Gastrocnemius medialis (tissue), 4 donors: ENCODE data around the gene ARFGAP1. TPM values are rescaled to one million over a fixed set of nuclear protein-coding genes. Genes with fewer than 3 reads are reported as not detected.

Experiments
- ATAC-seq, 2 donors: fragments of 150-250 bp; one replicate each; pipeline ENCODE4 v1.9.1; 2016
- DNase-seq, 2 donors: peaks; one replicate each; pipeline ENCODE4 v3.0.0-alpha.2; 2019
- H3K27ac ChIP-seq, 4 donors: fragments of 200-600 bp; sonication (generic); 1 replicate in 1 of 4; 2 replicates in 3 of 4; pipeline ENCODE4 v1.5.1; 2016 to 2018; ENCODE audit warnings: mild to moderate bottlenecking in 2 of 4, moderate library complexity in 1 of 4
- H3K27me3 ChIP-seq, 3 donors: fragments of 200-600 bp; sonication (generic) in 2 of 3; 1 replicate in 1 of 3; 2 replicates in 2 of 3; pipeline versions ENCODE4 v1.5.1 to v1.6.0; 2016 to 2019; ENCODE audit warnings: mild to moderate bottlenecking in 1 of 3, moderate library complexity in 1 of 3
- H3K36me3 ChIP-seq, 2 donors: fragments of 200-600 bp; sonication (generic) in 1 of 2; one replicate each; pipeline ENCODE4 v1.5.1; 2017 to 2018
- H3K4me1 ChIP-seq, 2 donors: fragments of 200-600 bp; sonication (generic) in 1 of 2; one replicate each; pipeline ENCODE4 v1.5.1; 2016 to 2017; ENCODE audit warnings: mild to moderate bottlenecking in 2 of 2
- H3K4me3 ChIP-seq, 4 donors: fragments of 200-600 bp; sonication (generic) in 3 of 4; 1 replicate in 1 of 4; 2 replicates in 3 of 4; pipeline ENCODE4 v1.5.1; 2016 to 2019; ENCODE audit warnings: mild to moderate bottlenecking in 2 of 4
- H3K9me3 ChIP-seq, 3 donors: fragments of 200-600 bp; sonication (generic) in 2 of 3; 1 replicate in 1 of 3; 2 replicates in 2 of 3; pipeline ENCODE4 v1.5.1; 2016 to 2019
- CTCF ChIP-seq, 5 experiments: fragments of 450-650 bp in 3 of 5; fragments of 200-600 bp in 2 of 5; sonication (generic) in 2 of 5; IDR thresholded peaks in 4 of 5; conservative IDR thresholded peaks in 1 of 5; 1 replicate in 4 of 5; 2 replicates in 1 of 5; pipeline ENCODE4 v1.5.1; 2016 to 2019; ENCODE audit warnings: antibody characterized with exemption in 5 of 5, mild to moderate bottlenecking in 3 of 5, moderate library complexity in 3 of 5
- POLR2A ChIP-seq, 2 donors: fragments of 450-650 bp; IDR thresholded peaks; one replicate each; pipeline ENCODE4 v1.6.1; 2017; ENCODE audit warnings: antibody characterized with exemption in 2 of 2, mild to moderate bottlenecking in 2 of 2, moderate library complexity in 2 of 2
- in situ Hi-C, 4 donors: fragments of 200-750 bp; cut with MboI; loops; one replicate each; pipeline versions ENCODE4 v1.15.0 to v1.8.0; 2017; ENCODE audit warnings: low sequenced_read_pairs in 4 of 4
- intact Hi-C: fragments of 100-400 bp; cut with DNase I; formaldehyde crosslinking; loops from one replicate; pipeline ENCODE4 v1.15.1; 2023; ENCODE audit warnings: low total_unique reads
- total RNA-seq, 4 donors: library from RNA; depleted of rRNA; stranded (reverse); fragments of >200 nt; gene quantifications; one replicate each; pipeline versions ENCODE4 v1.1.0 to v1.2.3, GENCODE V29; 2016

ARFGAP1 gene
- total RNA-seq, 4 donors from 2014 or later, result 15.2 to 24.4 (median 18.0) TPM

GRCh38 chr20:63232235-63233060 is 40.2 kb upstream of the ARFGAP1 start:
- DNase-seq, result no peak
- TF ChIP-seq CTCF (IDR thresholded peaks at IDR 0.05 in 4 of 5, conservative IDR thresholded peaks at IDR 0.05 in 1 of 5) (no peak), POLR2A (IDR thresholded peaks at IDR 0.05) (no peak)
- Histone ChIP-seq H3K27me3 (peaks cover 28 to 37% (median 36%) of the 10 kb centered on the region in 3 donors), H3K9me3 (no peaks in the 10 kb centered on the region), H3K27ac (no peak overlapping the region), H3K36me3 (no peaks in the 10 kb centered on the region), H3K4me1 (no peaks in the 10 kb centered on the region), H3K4me3 (no peak overlapping the region)
- intact Hi-C loops (no loop called here), in situ Hi-C loops (no loop called here)
- no peak for ATAC-seq

GRCh38 chr20:63233061-63233344 is 39.6 kb upstream of the ARFGAP1 start:
- no peak overlapping the region for H3K4me3 ChIP-seq
- H3K9me3 ChIP-seq, result no peaks in the 10 kb centered on the region
- H3K4me1 ChIP-seq, result no peaks in the 10 kb centered on the region
- H3K36me3 ChIP-seq, result no peaks in the 10 kb centered on the region
- DNase-seq, result no peak
- in situ Hi-C loops, result no loop called here
- H3K27ac ChIP-seq, result no peak overlapping the region
- peaks cover 28 to 42% (median 37%) of the 10 kb centered on the region in 3 donors for H3K27me3 ChIP-seq
- TF ChIP-seq POLR2A (IDR thresholded peaks at IDR 0.05) (no peak), CTCF (IDR thresholded peaks at IDR 0.05 in 4 of 5, conservative IDR thresholded peaks at IDR 0.05 in 1 of 5) (no peak)
- intact Hi-C loops, result no loop called here
- ATAC-seq, result no peak

- no peaks in the 10 kb centered on the region for H3K36me3 ChIP-seq
- no peak for DNase-seq
- peaks cover 28 to 44% (median 31%) of the 10 kb centered on the region in 3 donors for H3K27me3 ChIP-seq
- no peaks in the 10 kb centered on the region for H3K4me1 ChIP-seq
- intact Hi-C loops, result no loop called here
- TF ChIP-seq POLR2A (IDR thresholded peaks at IDR 0.05) (no peak), CTCF (IDR thresholded peaks at IDR 0.05 in 4 of 5, conservative IDR thresholded peaks at IDR 0.05 in 1 of 5) (no peak)
- in situ Hi-C loops, result no loop called here
- no peak overlapping the region for H3K27ac ChIP-seq
- ATAC-seq, result no peak
- H3K4me3 ChIP-seq, result no peak overlapping the region
- no peaks in the 10 kb centered on the region for H3K9me3 ChIP-seq
These were observed 38.7 kb upstream of the ARFGAP1 start for GRCh38 chr20:63233924-63234323.

- H3K4me3 ChIP-seq, result no peak overlapping the region
- TF ChIP-seq POLR2A (IDR thresholded peaks at IDR 0.05) (no peak), CTCF (IDR thresholded peaks at IDR 0.05 in 4 of 5, conservative IDR thresholded peaks at IDR 0.05 in 1 of 5) (no peak)
- in situ Hi-C loops, result no loop called here
- intact Hi-C loops, result no loop called here
- peaks cover 23 to 39% (median 24%) of the 10 kb centered on the region in 3 donors for H3K27me3 ChIP-seq
- no peaks in the 10 kb centered on the region for H3K4me1 ChIP-seq
- ATAC-seq (no peak), DNase-seq (no peak)
- no peak overlapping the region for H3K27ac ChIP-seq
- H3K9me3 ChIP-seq, result no peaks in the 10 kb centered on the region
- no peaks in the 10 kb centered on the region for H3K36me3 ChIP-seq
These were observed 37.8 kb upstream of the ARFGAP1 start for GRCh38 chr20:63234693-63235398.
